Measurements from ENCODE around the gene CFAP210.
A peak's percentile ranks its signal among the peaks of the same experiment; 100 is the strongest.

Gene CFAP210

GRCh38 chr2:169694113-169694893 lies at the start of gene CFAP210, which contains the start of gene PHOSPHO2:
Gene CFAP210, minus strand, starts transcription at chr2:169694405. Its CDS starts 78 bp downstream, at chr2:169694327.
Gene PHOSPHO2, plus strand, starts transcription at chr2:169694469. Its CDS starts 6,503 bp downstream, at chr2:169700972.
- DNase-seq (ENCODE audit: low read depth, low spot score): peak; percentile 96

GRCh38 chr2:169743549-169743948 lies 49.3 kb upstream of the CFAP210 start:
- no peak for DNase-seq (ENCODE audit: low read depth, low spot score)

- DNase-seq (ENCODE audit: low read depth, low spot score): no peak
Measured at GRCh38 chr2:169739351-169739750, 45.1 kb upstream of the CFAP210 start.

- no peak for DNase-seq (ENCODE audit: low read depth, low spot score)
Measured at GRCh38 chr2:169738566-169739229, 44.5 kb upstream of the CFAP210 start.

GRCh38 chr2:169736902-169737301 lies 42.7 kb upstream of the CFAP210 start:
- no peak for DNase-seq (ENCODE audit: low read depth, low spot score)

GRCh38 chr2:169735623-169736022 lies 41.4 kb upstream of the CFAP210 start:
- no peak for DNase-seq (ENCODE audit: low read depth, low spot score)

- DNase-seq (ENCODE audit: low read depth, low spot score): no peak
Measured at GRCh38 chr2:169734169-169734847, 40.1 kb upstream of the CFAP210 start.

- no peak for DNase-seq (ENCODE audit: low read depth, low spot score)
Measured at GRCh38 chr2:169732583-169733358, 38.6 kb upstream of the CFAP210 start.

- DNase-seq (ENCODE audit: low read depth, low spot score): no peak
Measured at GRCh38 chr2:169732075-169732474, 37.9 kb upstream of the CFAP210 start.

GRCh38 chr2:169729274-169729605 lies 35.0 kb upstream of the CFAP210 start:
- no peak for DNase-seq (ENCODE audit: low read depth, low spot score)

- DNase-seq (ENCODE audit: low read depth, low spot score): no peak
Measured at GRCh38 chr2:169727065-169727464, 32.9 kb upstream of the CFAP210 start.

- no peak for DNase-seq (ENCODE audit: low read depth, low spot score)
Measured at GRCh38 chr2:169721016-169721415, 26.8 kb upstream of the CFAP210 start.

GRCh38 chr2:169718930-169719504 lies 24.8 kb upstream of the CFAP210 start:
- no peak for DNase-seq (ENCODE audit: low read depth, low spot score)

- DNase-seq (ENCODE audit: low read depth, low spot score): no peak
Measured at GRCh38 chr2:169717691-169718063, 23.5 kb upstream of the CFAP210 start.

GRCh38 chr2:169716938-169717690 lies 22.9 kb upstream of the CFAP210 start:
- no peak for DNase-seq (ENCODE audit: low read depth, low spot score)

- DNase-seq (ENCODE audit: low read depth, low spot score): no peak
Measured at GRCh38 chr2:169716238-169716886, 22.2 kb upstream of the CFAP210 start.

GRCh38 chr2:169715379-169716237 lies 21.4 kb upstream of the CFAP210 start:
- no peak for DNase-seq (ENCODE audit: low read depth, low spot score)

GRCh38 chr2:169714699-169715098 lies 20.5 kb upstream of the CFAP210 start:
- no peak for DNase-seq (ENCODE audit: low read depth, low spot score)

- DNase-seq (ENCODE audit: low read depth, low spot score): no peak
Measured at GRCh38 chr2:169713331-169713730, 19.1 kb upstream of the CFAP210 start.
